Stimulated activated naive B cell treated with anti-CD40 and anti-IgM and Interleukin-4, amounts not matched to agents 10 μg/mL and 1 μg/mL and 100 μg/mL, for 72 hours (primary cell): ENCODE results near the gene DDR1.

Source experiments
- ATAC-seq, 2 donors: fragments of 150-1000 bp; cut with Tn5 transposase; replicated peaks; 2 replicates each; pipeline ENCODE4 v1.10.0; 2021; ENCODE audit warnings: moderate library complexity in 1 of 2
- DNase-seq: peaks from one replicate; pipeline ENCODE4 v3.0.0; 2021
- H3K27ac Mint-ChIP-seq: one replicate; pipeline ENCODE4 v1.8.0; 2022; ENCODE audit warnings: mild to moderate bottlenecking, mixed read lengths
- H3K27me3 Mint-ChIP-seq, 2 donors: one replicate each; pipeline ENCODE4 v1.8.0; 2022; ENCODE audit warnings: mixed read lengths in 2 of 2
- H3K36me3 Mint-ChIP-seq, 2 donors: one replicate each; pipeline ENCODE4 v1.8.0; 2022; ENCODE audit warnings: mixed read lengths in 2 of 2, mild to moderate bottlenecking in 1 of 2
- H3K4me1 Mint-ChIP-seq, 2 donors: one replicate each; pipeline ENCODE4 v1.8.0; 2022; ENCODE audit warnings: mixed read lengths in 2 of 2, mild to moderate bottlenecking in 1 of 2
- H3K4me3 Mint-ChIP-seq, 2 donors: one replicate each; pipeline ENCODE4 v1.8.0; 2022; ENCODE audit warnings: mild to moderate bottlenecking in 2 of 2, mixed read lengths in 2 of 2, moderate library complexity in 1 of 2
- H3K9me3 Mint-ChIP-seq, 2 donors: one replicate each; pipeline ENCODE4 v1.8.0; 2022; ENCODE audit warnings: mixed read lengths in 2 of 2, mild to moderate bottlenecking in 1 of 2

DDR1 gene

GRCh38 chr6:30940361-30940986 is 56.2 kb downstream of the DDR1 start, which contains the start of gene MUCL3:
MUCL3 (plus strand) TSS chr6:30940973; CDS start chr6:30941000, 27 bp downstream.
- Mint-ChIP-seq H3K27me3 (peaks cover 66 to 84% of the 10 kb centered on the region in 2 donors), H3K36me3 (no peaks in the 10 kb centered on the region), H3K4me3 (no peak within 1 kb of the TSS), H3K27ac (no peak within 1 kb of the TSS), H3K9me3 (no peaks in the 10 kb centered on the region), H3K4me1 (peaks cover 0 to 5% of the 10 kb centered on the region in 2 donors)
- no peak for ATAC-seq
- DNase-seq = no peak

- H3K9me3 Mint-ChIP-seq = no peaks in the 10 kb centered on the region
- H3K4me3 Mint-ChIP-seq = no peak overlapping the region
- H3K36me3 Mint-ChIP-seq = no peaks in the 10 kb centered on the region
- DNase-seq (no peak), ATAC-seq (no peak)
- peaks cover 0 to 5% of the 10 kb centered on the region in 2 donors for H3K4me1 Mint-ChIP-seq
- peaks cover 54 to 71% of the 10 kb centered on the region in 2 donors for H3K27me3 Mint-ChIP-seq
- no peak overlapping the region for H3K27ac Mint-ChIP-seq
Observed at GRCh38 chr6:30942338-30943060, 58.2 kb downstream of the DDR1 start.

- no peak overlapping the region for H3K4me3 Mint-ChIP-seq
- peaks cover 6% of the 10 kb centered on the region in 2 donors for H3K36me3 Mint-ChIP-seq
- H3K27ac Mint-ChIP-seq = no peak overlapping the region
- DNase-seq (no peak), ATAC-seq (no peak)
- peaks cover 0 to 5% of the 10 kb centered on the region in 2 donors for H3K4me1 Mint-ChIP-seq
- peaks cover 0 to under 1% of the 10 kb centered on the region in 2 donors for H3K9me3 Mint-ChIP-seq
- peaks cover 57 to 73% of the 10 kb centered on the region in 2 donors for H3K27me3 Mint-ChIP-seq
Observed at GRCh38 chr6:30944051-30944450, 59.7 kb downstream of the DDR1 start.

- peaks cover 9% of the 10 kb centered on the region in 2 donors for H3K9me3 Mint-ChIP-seq
- ATAC-seq = no peak
- peaks cover 12 to 17% of the 10 kb centered on the region in 2 donors for H3K36me3 Mint-ChIP-seq
- no peak overlapping the region for H3K4me3 Mint-ChIP-seq
- DNase-seq = no peak
- peaks cover 0 to 1% of the 10 kb centered on the region in 2 donors for H3K4me1 Mint-ChIP-seq
- peaks cover 64 to 78% of the 10 kb centered on the region in 2 donors for H3K27me3 Mint-ChIP-seq
- H3K27ac Mint-ChIP-seq = no peak overlapping the region
Observed at GRCh38 chr6:30945281-30945680, 61.0 kb downstream of the DDR1 start.

GRCh38 chr6:30947231-30947630 is 62.9 kb downstream of the DDR1 start:
- DNase-seq (no peak), ATAC-seq (no peak)
- H3K4me1 Mint-ChIP-seq = peaks cover 10% of the 10 kb centered on the region in 2 donors
- peaks cover 15 to 33% of the 10 kb centered on the region in 2 donors for H3K36me3 Mint-ChIP-seq
- H3K9me3 Mint-ChIP-seq = peaks cover 20 to 21% of the 10 kb centered on the region in 2 donors
- no peak overlapping the region for H3K27ac Mint-ChIP-seq
- peaks cover 66 to 78% of the 10 kb centered on the region in 2 donors for H3K27me3 Mint-ChIP-seq
- no peak overlapping the region for H3K4me3 Mint-ChIP-seq

GRCh38 chr6:30948811-30949210 is 64.5 kb downstream of the DDR1 start:
- ATAC-seq (no peak), DNase-seq (no peak)
- Mint-ChIP-seq H3K4me1 (peaks cover 13 to 16% of the 10 kb centered on the region in 2 donors), H3K27me3 (peaks cover 62 to 72% of the 10 kb centered on the region in 2 donors), H3K27ac (no peak overlapping the region), H3K36me3 (peaks cover 15 to 33% of the 10 kb centered on the region in 2 donors), H3K9me3 (peaks cover 20 to 21% of the 10 kb centered on the region in 2 donors), H3K4me3 (no peak overlapping the region)
